H7 (cell line): ENCODE measurements around the gene INPP4A. TPM values are rescaled to one million over a fixed set of nuclear protein-coding genes. Genes with fewer than 3 reads are reported as not detected.
A peak's percentile ranks its signal among the peaks of the same experiment; 100 is the strongest.

Experiments used
- DNase-seq: peaks from one replicate; pipeline ENCODE4 v3.0.0; 2012
- H3K27me3 ChIP-seq: 2 replicates; pipeline ENCODE4 v1.6.0; 2011; ENCODE audit warnings: mild to moderate bottlenecking, low read length; ENCODE audit not compliant: control insufficient read depth, insufficient read depth
- H3K36me3 ChIP-seq: replicated peaks from 2 replicates; pipeline ENCODE4 v1.5.1; 2011; ENCODE audit warnings: low read length; ENCODE audit not compliant: control insufficient read depth, insufficient read depth
- H3K4me3 ChIP-seq: 2 replicates; pipeline ENCODE4 v1.5.1; 2011; ENCODE audit warnings: low read depth, mild to moderate bottlenecking, control low read depth, low read length, moderate library complexity; ENCODE audit not compliant: insufficient read depth
- total RNA-seq: library from RNA; depleted of rRNA; stranded (reverse); fragments of >200 nt; shearing (Covaris generic); gene quantifications from 2 replicates; pipeline ENCODE4 v1.2.3, GENCODE V29; 2014; rRNA removed

Gene INPP4A
- total RNA-seq, 1 experiment from 2014 or later: 32.0 TPM

- DNase-seq: no peak
- Histone ChIP-seq H3K27me3 (no peaks in the 10 kb centered on the region), H3K36me3 (peaks cover 13% of the 10 kb centered on the region), H3K4me3 (no peak overlapping the region)
Measured at GRCh38 chr2:98617149-98617548, 172.5 kb downstream of the INPP4A start.

GRCh38 chr2:98623657-98624056, 179.0 kb downstream of the INPP4A start:
- no peak for DNase-seq
- Histone ChIP-seq H3K27me3 (no peaks in the 10 kb centered on the region), H3K4me3 (no peak overlapping the region), H3K36me3 (no peaks in the 10 kb centered on the region)

GRCh38 chr2:98632351-98632750, 187.7 kb downstream of the INPP4A start:
- DNase-seq: no peak
- H3K36me3 ChIP-seq: no peaks in the 10 kb centered on the region
- H3K27me3 ChIP-seq: no peaks in the 10 kb centered on the region
- no peak overlapping the region for H3K4me3 ChIP-seq

- H3K4me3 ChIP-seq: no peak overlapping the region
- H3K36me3 ChIP-seq: no peaks in the 10 kb centered on the region
- DNase-seq: peak; percentile 74
- H3K27me3 ChIP-seq: no peaks in the 10 kb centered on the region
Measured at GRCh38 chr2:98634406-98635092, 189.9 kb downstream of the INPP4A start.

GRCh38 chr2:98637401-98638147, 192.9 kb downstream of the INPP4A start:
- DNase-seq: no peak
- no peaks in the 10 kb centered on the region for H3K36me3 ChIP-seq
- no peak overlapping the region for H3K4me3 ChIP-seq
- no peaks in the 10 kb centered on the region for H3K27me3 ChIP-seq

GRCh38 chr2:98643496-98644100, 198.9 kb downstream of the INPP4A start:
- Histone ChIP-seq H3K27me3 (no peaks in the 10 kb centered on the region), H3K36me3 (no peaks in the 10 kb centered on the region), H3K4me3 (no peak overlapping the region)
- no peak for DNase-seq

Other genes starting within 250 kb of the INPP4A start
- gene CNGA3, start 98.4 kb upstream of the INPP4A start, total RNA-seq: 0.10 TPM in 1 of 2 replicates, not detected in the other
- gene COA5, start 163.7 kb downstream of the INPP4A start, total RNA-seq: 19.7 and 28.6 TPM in 2 replicates
- gene UNC50, start 163.7 kb downstream of the INPP4A start, total RNA-seq: 36.3 and 37.1 TPM in 2 replicates